PC-9 (cell line): ENCODE results near the gene ZNF385A. TPM values are rescaled to one million over a fixed set of nuclear protein-coding genes. Genes with fewer than 3 reads are reported as not detected.

ENCODE experiments used
- BruUV-seq: library from RNA; stranded (reverse); fragments of 400-500 nt; replicated peaks from 2 replicates; lab custom pipeline; 2021; lab: Mats Ljungman, UMichigan
- CTCF ChIA-PET: fragments of 300-600 bp; sonication (Branson Sonifier 250); formaldehyde crosslinking; loops from one replicate; lab custom pipeline; 2022; ENCODE audit warnings: antibody characterized with exemption; lab: Charles Lee
- POLR2A ChIA-PET: fragments of 300-600 bp; sonication (Branson Sonifier 250); formaldehyde crosslinking; loops from one replicate; lab custom pipeline; 2022; ENCODE audit warnings: antibody characterized with exemption; ENCODE audit not compliant: unreplicated experiment; lab: Charles Lee
- DNase-seq, 2 experiments: peaks; one replicate each; pipeline versions ENCODE4 v3.0.0 to v3.0.0-alpha.2; 2015 to 2022; ENCODE audit warnings: mixed read lengths in 1 of 2
- H2AFZ ChIP-seq: fragments of 200-600 bp; sonication (generic); 2 replicates; pipeline ENCODE4 v1.8.1; 2017; ENCODE audit warnings: antibody characterized with exemption
- H3F3A ChIP-seq: fragments of 200-600 bp; sonication (generic); 2 replicates; pipeline ENCODE4 v1.8.1; 2017; ENCODE audit warnings: antibody characterized with exemption, mild to moderate bottlenecking, low read depth; ENCODE audit not compliant: insufficient read depth
- H3K27ac ChIP-seq: fragments of 200-600 bp; sonication (generic); 2 replicates; pipeline ENCODE4 v1.6.1; 2016; ENCODE audit warnings: mixed run types
- H3K27me3 ChIP-seq: fragments of 200-600 bp; sonication (generic); 2 replicates; pipeline ENCODE4 v1.6.1; 2016; ENCODE audit warnings: low read depth, mixed run types; ENCODE audit not compliant: insufficient read depth
- H3K36me3 ChIP-seq: fragments of 200-600 bp; sonication (generic); 2 replicates; pipeline ENCODE4 v1.6.1; 2016; ENCODE audit warnings: low read depth, mixed run types
- H3K4me1 ChIP-seq: fragments of 200-600 bp; sonication (generic); replicated peaks from 2 replicates; pipeline ENCODE4 v1.6.1; 2016; ENCODE audit warnings: mixed run types; ENCODE audit not compliant: insufficient read depth
- H3K4me2 ChIP-seq: fragments of 200-600 bp; sonication (generic); 2 replicates; pipeline ENCODE4 v1.6.1; 2017; ENCODE audit warnings: mixed run types
- H3K4me3 ChIP-seq: fragments of 200-600 bp; sonication (generic); 2 replicates; pipeline ENCODE4 v1.6.1; 2016; ENCODE audit warnings: mixed run types
- H3K79me2 ChIP-seq: fragments of 200-600 bp; sonication (generic); 2 replicates; pipeline ENCODE4 v1.6.1; 2017; ENCODE audit warnings: low read depth, mixed run types
- H3K9me2 ChIP-seq: fragments of 200-600 bp; sonication (generic); 2 replicates; pipeline ENCODE4 v1.8.1; 2017; ENCODE audit warnings: mild to moderate bottlenecking; ENCODE audit not compliant: insufficient read depth
- H3K9me3 ChIP-seq: fragments of 200-600 bp; sonication (generic); 2 replicates; pipeline ENCODE4 v1.8.1; 2016; ENCODE audit warnings: low read depth; ENCODE audit not compliant: insufficient read depth
- H4K20me1 ChIP-seq: fragments of 200-600 bp; sonication (generic); 2 replicates; pipeline ENCODE4 v1.8.1; 2017; ENCODE audit not compliant: insufficient read depth
- CTCF ChIP-seq: fragments of 200-600 bp; sonication (generic); conservative IDR thresholded peaks from 2 replicates; pipeline ENCODE4 v1.6.1; 2017; ENCODE audit warnings: mixed run types, antibody characterized with exemption, mild to moderate bottlenecking, moderate library complexity
- EZH2 ChIP-seq: fragments of 200-600 bp; sonication (generic); IDR thresholded peaks from 2 replicates; pipeline ENCODE4 v1.8.0; 2017; ENCODE audit warnings: antibody characterized with exemption, low read depth
- intact Hi-C: fragments of 100-400 bp; cut with micrococcal nuclease; formaldehyde crosslinking; loops from one replicate; pipeline ENCODE4 v1.10.0; 2022; ENCODE audit not compliant: unreplicated experiment
- total RNA-seq: library from RNA; stranded (reverse); gene quantifications from 2 replicates; pipeline ENCODE4 v1.2.3, GENCODE V29; 2021

Gene ZNF385A
- total RNA-seq, 1 experiment from 2014 or later = 17.2 TPM

DNA sequence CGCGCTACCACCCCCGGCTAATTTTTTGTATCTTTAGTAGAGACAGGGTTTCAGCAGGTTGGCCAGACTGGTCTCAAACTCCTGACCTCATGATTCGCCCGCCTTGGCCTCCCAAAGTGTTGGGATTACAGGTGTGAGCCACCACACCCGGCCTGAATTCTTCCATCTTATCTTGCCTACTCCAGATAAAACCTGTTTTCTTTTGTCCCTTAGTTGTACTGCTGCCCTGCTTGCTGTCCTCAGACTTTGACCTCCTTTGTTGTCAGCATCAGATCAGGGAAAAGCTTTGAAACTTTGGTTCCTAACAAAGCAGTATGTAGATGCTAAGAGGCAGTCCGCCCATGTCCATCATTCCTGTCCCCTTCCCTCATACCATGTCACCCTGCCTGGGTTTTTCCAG, 43.7 kb downstream of the ZNF385A start:
- no peaks in the 10 kb centered on the region for H3K9me2 ChIP-seq
- no peak overlapping the region for H2AFZ ChIP-seq
- H3K4me3 ChIP-seq = no peak overlapping the region
- BruUV-seq = no TSS peak
- no peak overlapping the region for H3K27ac ChIP-seq
- H3K36me3 ChIP-seq = peaks cover 42% of the 10 kb centered on the region
- CTCF ChIA-PET = interaction anchor here (0.6 kb wide), 1 partner anchor 14 kb away, joined by 8 read pairs; no protein-coding TSS in a partner anchor
- H3K79me2 ChIP-seq = peaks cover 19% of the 10 kb centered on the region
- no peak overlapping the region for H3K4me2 ChIP-seq
- TF ChIP-seq EZH2 = no peak
- TF ChIP-seq CTCF = no peak
- no peaks in the 10 kb centered on the region for H3F3A ChIP-seq
- H4K20me1 ChIP-seq = peaks cover 36% of the 10 kb centered on the region
- H3K4me1 ChIP-seq = no peaks in the 10 kb centered on the region
- H3K9me3 ChIP-seq = no peaks in the 10 kb centered on the region
- intact Hi-C loops = no loop called here
- POLR2A ChIA-PET = interaction anchor here (0.7 kb wide), 1 partner anchor 80 kb away, joined by 5 read pairs; no protein-coding TSS in a partner anchor
- no peaks in the 10 kb centered on the region for H3K27me3 ChIP-seq
- DNase-seq = no peak

- POLR2A ChIA-PET = no interaction called here
- Histone ChIP-seq H4K20me1 (peaks cover 55% of the 10 kb centered on the region), H3K9me3 (no peaks in the 10 kb centered on the region), H3K9me2 (no peaks in the 10 kb centered on the region), H3F3A (no peaks in the 10 kb centered on the region), H2AFZ (no peak overlapping the region), H3K4me3 (no peak overlapping the region), H3K4me2 (no peak overlapping the region), H3K4me1 (no peaks in the 10 kb centered on the region), H3K79me2 (peaks cover 39% of the 10 kb centered on the region), H3K27ac (no peak overlapping the region), H3K27me3 (no peaks in the 10 kb centered on the region), H3K36me3 (peaks cover 24% of the 10 kb centered on the region; the same call in 1 of the 2 replicates)
- no TSS peak for BruUV-seq
- no peak for DNase-seq
- no peak for TF ChIP-seq CTCF
- no peak for TF ChIP-seq EZH2
- CTCF ChIA-PET = no interaction called here
- intact Hi-C loops = no loop called here
These were observed 45.7 kb downstream of the ZNF385A start for GRCh38 chr12:54338698-54339296.

- Histone ChIP-seq H3K9me3 (no peaks in the 10 kb centered on the region), H3K36me3 (peaks cover 17% of the 10 kb centered on the region; the same call in 1 of the 2 replicates), H3F3A (no peaks in the 10 kb centered on the region; the same call in 1 of the 2 replicates), H4K20me1 (peaks cover 62% of the 10 kb centered on the region), H3K79me2 (peaks cover 46% of the 10 kb centered on the region), H2AFZ (no peak overlapping the region), H3K27me3 (no peaks in the 10 kb centered on the region), H3K4me1 (no peaks in the 10 kb centered on the region), H3K9me2 (no peaks in the 10 kb centered on the region), H3K4me3 (no peak overlapping the region), H3K27ac (no peak overlapping the region), H3K4me2 (no peak overlapping the region)
- TF ChIP-seq CTCF = no peak
- no peak for TF ChIP-seq EZH2
- no TSS peak for BruUV-seq
- intact Hi-C loops = no loop called here
- DNase-seq = no peak
- ChIA-PET CTCF (interaction anchor here (1.3 kb wide), 1 partner anchor 19 kb away, joined by 4 read pairs; no protein-coding TSS in a partner anchor), POLR2A (interaction anchor here (0.6 kb wide), 1 partner anchor 11 kb away, joined by 32 read pairs; no protein-coding TSS in a partner anchor)
These were observed 46.5 kb downstream of the ZNF385A start for GRCh38 chr12:54337854-54338650.
